Uterus (tissue), 2 donors: ENCODE measurements around the gene FAM120B.

Experiments
- POLR2A ChIP-seq, 2 donors: fragments of 450-650 bp; IDR thresholded peaks; one replicate each; pipeline ENCODE4 v1.6.1; 2016; ENCODE audit warnings: antibody characterized with exemption in 2 of 2, mild to moderate bottlenecking in 1 of 2, moderate library complexity in 1 of 2
- TF ChIP-seq, protein P1 (sequence below), 4 experiments: fragments of 200-600 bp in 2 of 4; fragments of 450-650 bp in 2 of 4; sonication (generic) in 2 of 4; IDR thresholded peaks; one replicate each; pipeline ENCODE4 v1.5.1; 2016 to 2019; ENCODE audit warnings: antibody characterized with exemption in 4 of 4, mild to moderate bottlenecking in 2 of 4, moderate library complexity in 1 of 4

DNA sequence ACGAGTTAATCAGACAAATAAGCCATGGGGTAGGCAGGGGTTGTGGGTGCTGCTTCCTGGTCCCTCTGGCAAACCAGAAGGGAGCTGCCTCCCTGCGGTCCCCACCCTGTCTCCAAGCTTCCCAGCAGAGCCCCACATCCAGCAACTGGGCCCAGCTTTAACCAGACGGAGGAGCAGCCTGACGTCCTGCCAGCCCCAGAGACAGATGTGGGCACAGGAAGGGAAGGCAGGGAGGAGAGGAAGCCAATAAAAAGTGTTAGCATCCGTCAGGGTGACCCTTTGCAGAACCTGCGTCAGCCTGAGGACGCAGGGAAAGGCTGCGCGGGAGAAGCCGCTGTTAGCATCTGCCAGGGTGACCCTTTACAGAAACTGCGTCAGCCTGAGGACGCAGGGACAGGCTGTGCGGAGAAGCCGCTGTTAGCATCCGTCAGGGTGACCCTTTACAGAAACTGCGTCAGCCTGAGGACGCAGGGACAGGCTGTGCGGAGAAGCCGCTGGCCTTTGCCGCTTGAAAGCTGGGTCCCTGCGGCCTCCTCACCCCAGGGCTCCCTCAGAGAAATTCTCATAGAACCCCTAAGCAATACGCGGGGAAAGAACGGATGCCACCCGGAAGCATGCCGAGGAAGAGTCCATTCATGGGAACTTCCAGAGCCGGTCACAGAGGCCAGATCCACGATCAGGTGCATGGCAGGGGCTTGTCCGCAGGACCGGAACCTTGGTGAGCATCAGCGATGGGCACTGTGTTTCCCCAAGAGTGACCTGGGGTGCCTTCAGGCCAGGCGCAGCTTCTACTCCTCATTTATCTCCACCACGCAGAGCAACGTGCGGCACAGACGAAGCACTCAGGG lies 31.6 kb upstream of the FAM120B start:
- TF ChIP-seq, protein P1, sequence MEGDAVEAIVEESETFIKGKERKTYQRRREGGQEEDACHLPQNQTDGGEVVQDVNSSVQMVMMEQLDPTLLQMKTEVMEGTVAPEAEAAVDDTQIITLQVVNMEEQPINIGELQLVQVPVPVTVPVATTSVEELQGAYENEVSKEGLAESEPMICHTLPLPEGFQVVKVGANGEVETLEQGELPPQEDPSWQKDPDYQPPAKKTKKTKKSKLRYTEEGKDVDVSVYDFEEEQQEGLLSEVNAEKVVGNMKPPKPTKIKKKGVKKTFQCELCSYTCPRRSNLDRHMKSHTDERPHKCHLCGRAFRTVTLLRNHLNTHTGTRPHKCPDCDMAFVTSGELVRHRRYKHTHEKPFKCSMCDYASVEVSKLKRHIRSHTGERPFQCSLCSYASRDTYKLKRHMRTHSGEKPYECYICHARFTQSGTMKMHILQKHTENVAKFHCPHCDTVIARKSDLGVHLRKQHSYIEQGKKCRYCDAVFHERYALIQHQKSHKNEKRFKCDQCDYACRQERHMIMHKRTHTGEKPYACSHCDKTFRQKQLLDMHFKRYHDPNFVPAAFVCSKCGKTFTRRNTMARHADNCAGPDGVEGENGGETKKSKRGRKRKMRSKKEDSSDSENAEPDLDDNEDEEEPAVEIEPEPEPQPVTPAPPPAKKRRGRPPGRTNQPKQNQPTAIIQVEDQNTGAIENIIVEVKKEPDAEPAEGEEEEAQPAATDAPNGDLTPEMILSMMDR (IDR thresholded peaks at IDR 0.05) = no peak
- TF ChIP-seq POLR2A (IDR thresholded peaks at IDR 0.05) = no peak
